Metanephros (tissue), 2 donors: Measurements from ENCODE around the gene MNT. TPM values are rescaled to one million over a fixed set of nuclear protein-coding genes. Genes with fewer than 3 reads are reported as not detected.

ENCODE experiments used
- small RNA-seq: library from RNA; depleted of rRNA; stranded (forward); fragments of <200 nt; gene quantifications from one replicate; pipeline ENCODE3, GENCODE V24; 2014; ENCODE audit warnings: low replicate concordance
- total RNA-seq: library from RNA; depleted of rRNA; stranded (reverse); fragments of >200 nt; gene quantifications from one replicate; pipeline ENCODE4 v1.2.3, GENCODE V29; 2014

The MNT gene, protein sequence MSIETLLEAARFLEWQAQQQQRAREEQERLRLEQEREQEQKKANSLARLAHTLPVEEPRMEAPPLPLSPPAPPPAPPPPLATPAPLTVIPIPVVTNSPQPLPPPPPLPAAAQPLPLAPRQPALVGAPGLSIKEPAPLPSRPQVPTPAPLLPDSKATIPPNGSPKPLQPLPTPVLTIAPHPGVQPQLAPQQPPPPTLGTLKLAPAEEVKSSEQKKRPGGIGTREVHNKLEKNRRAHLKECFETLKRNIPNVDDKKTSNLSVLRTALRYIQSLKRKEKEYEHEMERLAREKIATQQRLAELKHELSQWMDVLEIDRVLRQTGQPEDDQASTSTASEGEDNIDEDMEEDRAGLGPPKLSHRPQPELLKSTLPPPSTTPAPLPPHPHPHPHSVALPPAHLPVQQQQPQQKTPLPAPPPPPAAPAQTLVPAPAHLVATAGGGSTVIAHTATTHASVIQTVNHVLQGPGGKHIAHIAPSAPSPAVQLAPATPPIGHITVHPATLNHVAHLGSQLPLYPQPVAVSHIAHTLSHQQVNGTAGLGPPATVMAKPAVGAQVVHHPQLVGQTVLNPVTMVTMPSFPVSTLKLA
- 10.2 TPM for total RNA-seq

DNA sequence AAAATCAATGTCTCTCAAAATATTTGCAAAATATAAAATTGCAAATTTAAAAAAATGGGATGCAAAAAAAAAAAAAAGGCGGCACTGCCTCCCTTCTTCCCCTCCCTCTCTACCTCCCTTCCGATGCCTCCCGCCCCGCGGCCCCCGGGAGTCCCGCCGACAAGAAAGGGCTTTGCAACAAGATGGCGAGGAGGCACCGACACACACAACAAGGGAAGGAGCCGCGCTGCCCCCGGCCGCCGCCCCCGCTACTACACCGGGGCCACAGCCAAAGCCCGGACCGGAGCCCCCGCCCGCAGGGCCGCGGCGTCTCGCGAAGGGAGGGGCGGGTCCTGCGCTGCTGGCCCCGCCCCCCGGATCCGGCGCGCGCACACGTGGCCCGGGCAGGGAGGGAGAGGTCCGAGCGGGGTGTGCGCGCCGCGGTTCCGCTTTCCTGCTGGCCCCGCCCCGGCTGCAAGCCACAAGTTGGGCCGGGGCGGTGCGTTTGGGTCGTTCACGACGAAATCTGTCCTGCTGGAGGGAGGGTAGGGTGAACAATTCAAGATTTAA lies at the start of gene MNT:
TSS of gene MNT (minus strand) at position 184 of the 549 bp plus-strand sequence. CDS start 348 bp downstream, outside the sequence.

DNA sequence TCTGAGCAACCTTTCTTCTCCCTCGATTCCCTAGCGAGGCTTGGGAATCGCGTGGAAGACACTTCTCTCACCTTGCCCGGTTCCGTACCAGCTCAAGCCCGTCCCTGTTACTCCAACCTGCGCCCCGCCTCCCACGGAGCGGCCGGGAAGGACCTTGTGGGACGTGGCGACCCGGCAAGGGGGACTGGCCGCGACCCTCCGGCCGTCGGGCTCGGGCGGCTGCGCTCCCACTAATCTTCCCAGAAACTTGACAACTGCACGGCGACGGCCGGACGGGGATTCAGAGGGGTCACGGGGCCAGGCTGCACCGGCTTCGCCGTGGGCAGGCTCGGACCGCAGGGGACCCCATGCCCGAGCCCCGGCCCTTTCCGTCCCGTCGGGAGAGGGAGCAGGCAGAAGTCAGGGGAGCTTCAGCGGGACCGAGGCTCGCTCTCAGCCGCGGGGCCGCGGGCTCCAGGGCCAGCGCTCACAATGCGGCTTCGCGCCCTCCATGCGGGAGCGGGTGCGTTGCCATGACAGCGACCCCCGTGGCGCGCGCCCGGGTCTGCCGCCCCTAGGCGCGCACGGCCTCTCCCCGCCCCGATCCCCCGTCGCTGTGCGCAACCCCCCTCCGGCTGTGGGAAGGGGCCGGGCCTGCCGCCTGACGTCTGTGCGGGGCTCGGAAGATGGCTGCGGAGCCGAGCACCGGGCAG lies 63.9 kb downstream of the MNT start, which contains the start of gene SGSM2:
TSS of gene SGSM2 (plus strand) at position 650 of the 692 bp plus-strand sequence. CDS start 188 bp downstream, outside the sequence.

DNA sequence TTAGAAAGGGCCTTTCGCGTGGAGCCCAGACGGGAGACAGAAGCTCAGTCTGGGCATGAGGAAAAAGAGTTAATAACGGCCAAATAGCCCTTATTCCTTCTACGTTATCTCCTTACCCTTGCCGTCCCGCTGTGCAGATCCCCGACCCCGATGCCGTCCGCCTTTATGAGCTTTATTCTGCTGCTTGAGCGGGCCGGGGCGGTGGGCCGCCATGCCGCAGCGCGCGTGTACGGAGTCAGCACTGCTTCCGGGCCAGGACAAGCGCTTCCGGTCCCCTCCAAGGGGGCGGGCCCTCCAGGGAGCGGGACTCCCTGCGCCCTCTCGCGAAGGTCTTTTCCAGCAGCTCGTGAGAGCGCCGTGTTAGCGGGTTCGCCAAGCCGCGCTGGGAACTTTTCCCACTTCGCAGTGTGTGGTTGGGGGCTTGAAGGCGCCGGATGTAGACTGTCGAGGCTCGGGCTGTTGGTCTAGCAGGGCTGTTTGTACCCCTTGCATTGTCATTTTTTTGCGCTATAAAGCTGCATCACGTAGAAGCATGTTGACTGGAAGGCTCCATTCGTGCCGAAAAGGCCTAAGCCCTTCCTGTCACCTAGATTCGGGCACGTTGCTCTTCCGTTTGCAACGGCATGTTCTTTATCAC lies 64.5 kb downstream of the MNT start, which contains the start of gene TSR1:
TSS of gene TSR1 (minus strand) at position 243 of the 637 bp plus-strand sequence. CDS start at position 213, 30 bp downstream.

Small RNA genes lying within 50 kb of the gene (small RNA-seq; reads per million reads assigned to genes)
- gene AC006435.3 (not detected), gene AC006435.4 (not detected)

Other genes with a start within 250 kb of the MNT start
- 50.9 TPM for gene SMG6, start 97.3 kb downstream of the MNT start, total RNA-seq
- 18.6 TPM for gene SRR, start 97.1 kb downstream of the MNT start, total RNA-seq
- gene TSR1, start 64.6 kb downstream of the MNT start, total RNA-seq, result 40.1 TPM
- 72.5 TPM for gene SGSM2, start 63.6 kb downstream of the MNT start, total RNA-seq
- 28.3 TPM for gene METTL16, start 110.8 kb upstream of the MNT start, total RNA-seq
- 104 TPM for gene PAFAH1B1, start 192.6 kb upstream of the MNT start, total RNA-seq